SW480 (cell line): ENCODE data around the gene EOLA1.
A peak's percentile ranks its signal among the peaks of the same experiment; 100 is the strongest.
"Not testable (repeated sequence)": the region's sequence is repeated elsewhere in the genome, so short reads cannot be mapped to it uniquely, and the experiment has no call there.

Source experiments
- DNase-seq: peaks from one replicate; pipeline ENCODE4 v3.0.0-alpha.2; 2016; ENCODE audit warnings: low spot score

The EOLA1 gene

GRCh38 chrX:149545545-149546543 lies 5.0 kb downstream of the EOLA1 start:
- not testable (repeated sequence) for DNase-seq

DNA sequence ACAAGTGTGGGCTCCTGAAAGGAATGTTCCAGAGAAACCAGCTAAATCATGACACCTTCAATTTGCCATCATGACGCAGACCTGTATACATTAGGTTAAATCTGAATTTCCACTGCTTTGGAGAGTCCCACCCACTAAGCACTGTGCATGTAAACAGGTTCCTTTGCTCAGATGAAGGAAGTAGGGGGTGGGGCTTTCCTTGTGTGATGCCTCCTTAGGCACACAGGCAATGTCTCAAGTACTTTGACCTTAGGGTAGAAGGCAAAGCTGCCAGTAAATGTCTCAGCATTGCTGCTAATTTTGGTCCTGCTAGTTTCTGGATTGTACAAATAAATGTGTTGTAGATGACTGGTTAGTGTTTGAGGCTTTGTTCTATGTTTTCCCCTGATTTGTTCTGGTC lies 6.2 kb downstream of the EOLA1 start:
- not testable (repeated sequence) for DNase-seq

DNA sequence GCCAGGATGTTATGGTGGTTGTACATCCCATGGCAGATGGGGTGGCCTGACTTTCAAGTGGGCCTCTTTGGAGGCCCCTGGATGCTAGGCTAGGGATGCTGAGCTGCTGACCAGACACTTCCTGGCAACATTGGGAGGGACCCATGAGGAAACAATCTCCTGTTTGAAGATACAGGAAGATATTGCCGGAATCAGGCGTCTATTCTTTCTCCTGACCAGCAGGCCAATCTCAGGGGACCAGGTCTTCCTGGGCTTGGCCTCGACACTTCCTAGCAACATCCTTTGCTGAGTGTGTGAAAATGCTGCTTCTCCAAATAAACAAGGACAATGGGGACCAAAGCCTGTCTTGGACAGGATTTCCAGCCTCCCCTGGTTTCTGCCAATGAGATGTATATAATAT lies 7.0 kb downstream of the EOLA1 start:
- not testable (repeated sequence) for DNase-seq

DNA sequence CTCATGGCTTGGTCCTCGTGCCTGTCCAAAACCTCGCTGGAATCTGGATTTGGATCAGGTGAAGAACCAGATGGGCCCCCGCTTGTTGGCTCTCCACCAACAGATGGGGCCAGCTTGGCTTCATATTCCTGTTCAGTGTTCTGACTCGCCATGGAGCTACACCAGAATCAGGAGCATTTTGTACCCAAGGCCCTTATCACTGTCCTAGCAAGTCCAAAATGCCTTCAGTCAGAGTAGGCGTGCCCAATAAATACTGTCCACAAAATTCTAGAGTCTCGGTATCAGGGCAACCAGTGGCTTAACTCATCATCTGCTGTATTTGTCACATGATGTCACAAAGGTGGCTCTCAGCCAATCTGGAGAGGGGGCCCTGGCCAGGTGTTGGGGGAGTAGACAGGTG lies 8.9 kb downstream of the EOLA1 start, which contains the start of gene HSFX3:
Gene HSFX3 (minus strand): TSS at position 224 of the 400 bp plus-strand sequence. CDS start 72 bp downstream, at position 152.
- DNase-seq = not testable (repeated sequence)

DNA sequence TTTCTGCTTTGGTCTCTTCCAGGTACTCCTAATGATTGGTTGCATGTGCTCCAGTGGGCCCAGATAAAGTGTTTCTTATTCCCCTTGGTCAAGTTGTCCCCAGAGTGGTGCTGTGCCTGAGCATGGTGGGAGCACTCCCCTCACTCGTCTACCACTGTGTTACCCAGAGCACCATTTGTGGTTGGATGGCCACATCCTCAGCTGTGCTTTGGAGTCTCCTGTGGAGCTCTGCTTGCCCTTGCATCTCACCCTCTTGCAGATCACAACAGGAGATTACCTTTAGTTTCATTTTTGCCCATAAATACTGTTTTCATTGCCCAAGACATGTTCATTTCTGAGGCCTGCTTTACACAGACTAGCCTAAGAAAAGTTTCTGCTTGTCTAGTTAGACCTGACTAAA lies 9.6 kb downstream of the EOLA1 start:
- DNase-seq = not testable (repeated sequence)

DNA sequence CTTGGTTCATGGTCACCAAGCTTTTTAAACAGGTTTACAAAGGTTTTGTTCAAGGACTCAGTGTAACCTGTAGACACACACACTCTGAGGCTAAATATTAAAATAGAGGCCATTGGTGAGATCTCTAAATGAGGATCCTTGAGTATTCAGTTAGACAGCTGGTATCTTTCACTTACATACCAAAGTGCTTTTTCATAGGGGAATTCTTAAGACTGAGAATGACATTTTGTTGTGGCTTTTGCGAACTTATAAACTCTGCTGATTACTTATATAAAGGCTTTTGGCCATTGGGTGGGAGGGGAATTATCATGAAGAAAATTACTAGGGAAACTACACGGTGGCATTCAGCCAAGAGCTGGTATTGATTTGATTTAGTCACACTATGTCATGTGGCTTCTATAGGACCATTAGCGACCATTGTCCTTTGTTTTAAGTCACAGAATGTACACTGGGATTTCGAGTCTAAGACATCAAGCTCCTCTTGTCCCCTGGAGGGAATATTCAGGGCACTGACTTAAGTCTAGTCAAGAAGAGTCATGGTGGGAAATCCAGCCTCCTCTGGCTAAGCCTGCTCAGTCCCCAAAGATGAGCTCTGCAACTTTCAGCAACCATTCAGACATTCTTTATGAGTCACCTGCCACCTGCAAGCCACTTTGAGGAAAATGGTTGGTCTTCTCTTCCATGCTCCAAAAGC lies 10.6 kb downstream of the EOLA1 start:
- not testable (repeated sequence) for DNase-seq

GRCh38 chrX:149551939-149552248 lies 11.1 kb downstream of the EOLA1 start:
- not testable (repeated sequence) for DNase-seq

DNA sequence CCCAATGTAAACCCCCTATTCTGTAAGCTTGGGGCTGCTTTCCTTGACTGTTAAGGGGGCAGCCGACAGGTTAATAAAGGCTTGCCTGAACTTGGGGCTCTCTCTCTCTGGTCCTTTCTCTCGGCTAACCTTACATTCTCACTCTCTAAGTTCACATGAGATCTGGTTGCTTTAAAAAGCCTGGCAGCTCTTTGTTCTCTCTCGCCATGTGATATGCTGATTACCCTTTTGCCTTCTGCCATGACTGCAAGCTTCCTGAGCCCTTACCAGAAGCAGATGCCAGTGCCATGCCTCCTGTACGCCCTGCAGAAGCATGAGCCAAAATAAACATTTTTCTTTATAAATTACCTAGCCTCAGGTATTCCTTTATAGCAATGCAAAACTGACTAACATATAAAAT lies 14.4 kb downstream of the EOLA1 start:
- DNase-seq = not testable (repeated sequence)

DNA sequence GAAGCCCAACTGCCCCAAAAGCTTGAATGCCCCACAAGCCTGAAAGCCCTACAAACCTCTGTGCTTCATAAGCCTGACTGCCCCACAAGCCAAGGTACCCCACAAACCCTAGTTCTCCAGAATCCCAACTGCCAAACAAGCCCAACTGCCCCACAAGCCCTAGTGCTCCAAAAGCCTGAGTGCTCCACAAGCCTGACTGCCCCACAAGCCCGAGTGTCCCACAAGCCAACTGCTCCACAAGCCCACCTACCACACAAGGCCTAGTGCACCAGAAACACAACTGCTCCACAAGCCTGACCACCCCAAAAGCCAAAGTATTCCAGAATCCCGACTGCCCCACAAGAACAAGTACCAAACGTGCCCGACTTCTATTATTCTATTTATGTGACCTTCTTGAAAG lies 22.5 kb downstream of the EOLA1 start:
- no peak for DNase-seq

DNA sequence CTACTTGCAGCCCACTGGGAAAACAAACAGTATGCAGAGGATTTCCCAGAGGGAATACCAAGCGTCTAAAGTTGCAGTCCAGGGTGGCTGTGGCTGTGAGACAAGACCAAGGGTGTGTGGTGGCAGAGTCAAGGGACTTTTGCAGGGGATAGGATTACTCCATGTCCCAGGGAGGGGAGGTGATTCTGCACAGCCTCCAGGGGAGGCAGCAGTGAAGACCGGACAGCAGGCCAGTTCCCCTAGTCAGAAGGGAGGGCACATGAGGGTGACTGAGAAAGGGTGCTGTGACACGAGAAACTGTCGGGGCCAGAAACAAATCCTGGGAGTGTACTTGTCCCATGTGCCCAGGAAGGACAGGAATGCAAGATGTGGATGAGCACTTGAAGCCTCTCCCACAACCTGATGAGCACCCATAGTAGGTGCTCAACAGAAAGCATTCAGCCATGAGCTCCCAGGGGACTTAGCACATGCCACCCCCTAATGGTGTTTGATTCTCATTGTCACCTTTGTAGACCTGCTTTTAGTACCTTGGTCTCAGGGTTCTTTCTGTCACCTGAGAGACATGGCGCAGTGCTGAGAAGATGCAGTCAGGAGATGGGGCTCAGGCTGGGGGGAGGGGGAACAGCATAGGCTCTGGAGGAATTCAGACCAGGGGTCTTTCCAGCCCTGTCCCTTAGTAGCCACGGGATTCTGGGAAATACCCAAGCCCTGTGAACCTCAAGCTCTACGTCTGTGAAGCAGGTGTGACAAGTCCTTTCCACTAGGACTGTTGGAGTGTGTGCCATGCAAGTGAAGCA lies 27.0 kb downstream of the EOLA1 start:
- DNase-seq = no peak

DNA sequence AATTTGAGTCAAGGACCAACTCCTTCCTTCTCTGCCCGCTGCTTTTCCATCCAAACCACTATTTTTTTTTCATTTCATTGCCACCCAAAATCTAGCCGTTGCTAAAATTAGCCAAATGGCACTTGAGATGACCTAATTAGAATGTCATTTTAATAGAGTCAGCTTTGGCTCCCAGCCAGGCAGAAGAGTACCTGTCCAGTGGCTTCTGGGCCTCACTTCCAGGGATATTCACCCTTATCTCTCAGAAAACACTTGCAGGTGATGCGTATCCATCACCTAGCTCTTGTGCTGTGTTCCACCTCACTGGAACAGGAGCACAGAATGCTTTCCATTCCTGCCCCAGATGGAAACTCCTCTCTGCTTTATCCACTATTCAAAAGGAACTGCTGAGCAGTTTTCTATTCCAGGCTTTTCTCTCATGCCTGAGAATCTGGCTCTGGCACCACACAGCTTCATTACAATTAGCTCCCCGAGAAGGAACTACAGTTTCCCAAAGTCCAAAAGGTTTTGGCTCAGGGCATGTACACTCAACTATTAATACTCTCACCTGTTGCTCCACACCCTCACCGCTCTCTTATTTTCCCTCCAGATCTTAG lies 28.0 kb downstream of the EOLA1 start:
- no peak for DNase-seq

DNA sequence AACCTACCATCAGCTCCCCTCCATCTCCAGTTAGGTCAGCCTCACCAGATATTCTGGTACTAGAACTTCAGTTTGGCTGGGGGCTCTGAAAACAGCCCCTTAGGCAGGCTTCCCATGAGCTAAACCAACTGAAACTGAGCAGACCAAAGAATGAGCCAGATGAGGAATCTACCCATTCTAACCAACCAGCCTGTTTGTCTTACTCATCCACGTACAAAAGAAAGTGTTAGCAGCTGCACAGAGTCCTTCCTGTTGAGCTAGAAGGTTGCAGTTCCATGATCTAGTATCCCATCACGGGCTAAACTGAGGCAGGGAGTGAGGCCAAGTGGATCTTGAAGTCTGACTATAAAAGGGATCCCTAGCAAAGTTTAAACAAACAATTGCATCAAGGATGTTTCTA lies 29.0 kb downstream of the EOLA1 start:
- DNase-seq = no peak

DNA sequence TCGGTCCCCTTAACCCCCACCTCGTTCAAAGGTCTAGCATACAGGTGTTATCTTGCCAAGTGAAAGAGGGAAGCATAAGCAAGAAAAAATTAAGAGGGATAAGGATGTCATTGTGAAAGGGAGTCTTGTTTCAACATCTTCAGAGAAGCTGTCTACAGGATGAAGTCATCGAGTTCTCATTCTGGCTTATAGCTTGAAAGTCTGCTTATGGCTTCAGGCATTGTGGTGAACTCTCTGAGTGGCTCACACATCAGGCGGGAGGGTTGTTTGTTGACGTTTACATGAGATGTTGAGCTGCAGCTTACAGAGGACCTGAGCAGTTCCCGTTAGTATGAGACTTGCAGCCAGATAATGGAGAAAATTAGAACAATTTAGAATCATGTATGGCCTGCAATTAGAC lies 29.9 kb downstream of the EOLA1 start:
- DNase-seq = peak; percentile 0

DNA sequence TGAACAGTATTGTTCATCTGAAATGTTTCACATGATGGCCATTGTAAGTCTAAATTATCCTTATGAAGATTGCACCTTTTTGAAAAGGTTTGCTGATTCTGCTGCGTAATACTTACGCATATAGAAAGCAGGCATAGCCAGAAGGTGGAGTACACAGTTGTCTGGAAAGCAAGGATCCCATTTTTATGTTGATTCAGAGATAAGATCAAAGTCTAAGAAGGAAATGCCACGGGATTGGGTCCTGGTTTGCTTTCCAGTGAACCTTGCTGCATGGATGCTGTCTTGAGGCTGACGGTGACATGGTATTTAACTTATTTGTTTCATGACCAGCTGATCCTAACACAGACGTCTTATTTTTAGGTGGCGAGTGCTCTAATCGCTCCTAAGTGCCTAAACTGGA lies 31.0 kb downstream of the EOLA1 start:
- no peak for DNase-seq

- DNase-seq = no peak
Measured at GRCh38 chrX:149572743-149573142, 31.9 kb downstream of the EOLA1 start.

DNA sequence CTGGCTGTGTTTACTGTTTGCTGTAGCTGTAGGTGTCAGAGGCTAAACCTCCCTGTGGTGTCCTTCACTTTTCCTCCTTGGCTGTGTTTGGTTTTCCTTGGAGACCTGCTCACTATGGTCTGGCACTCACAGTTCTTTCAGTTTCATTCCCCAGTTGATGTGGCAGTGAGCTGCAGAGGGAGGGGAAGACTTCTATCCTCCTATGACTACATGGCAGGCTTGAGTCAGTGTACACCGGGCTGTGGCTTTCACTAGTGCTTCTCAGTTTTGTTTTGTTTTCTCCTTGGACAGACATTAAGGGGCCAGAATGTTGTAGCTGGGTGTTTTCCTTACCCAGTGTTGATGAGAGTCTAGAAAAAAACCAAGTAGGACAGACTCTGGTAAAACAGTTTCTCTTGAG lies 32.6 kb downstream of the EOLA1 start:
- not testable (repeated sequence) for DNase-seq

DNA sequence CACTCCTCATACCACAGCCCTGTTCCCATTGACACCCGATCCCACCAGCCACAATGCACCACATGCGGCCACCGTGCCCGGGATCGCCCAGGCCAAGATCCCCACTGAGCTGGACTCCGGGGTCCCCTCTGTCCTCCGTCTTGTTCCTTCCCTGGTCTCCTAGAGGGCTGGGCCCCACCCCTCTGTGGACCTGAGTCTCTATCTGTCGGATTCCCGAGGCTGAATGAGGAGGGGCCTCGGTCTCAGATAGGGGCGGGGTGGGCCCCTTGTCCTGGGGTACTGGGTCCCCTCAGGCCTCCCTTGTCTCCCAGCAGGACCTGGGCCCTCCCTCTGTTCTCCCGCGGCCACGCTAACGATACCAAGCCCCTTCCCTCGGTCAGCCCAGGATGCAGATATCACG lies 44.8 kb downstream of the EOLA1 start:
- DNase-seq = not testable (repeated sequence)

GRCh38 chrX:149587359-149587758 lies 46.5 kb downstream of the EOLA1 start, which contains the start of gene MAGEA9B:
MAGEA9B (minus strand) TSS chrX:149587459; CDS start chrX:149583179, 4,280 bp downstream.
- not testable (repeated sequence) for DNase-seq

DNA sequence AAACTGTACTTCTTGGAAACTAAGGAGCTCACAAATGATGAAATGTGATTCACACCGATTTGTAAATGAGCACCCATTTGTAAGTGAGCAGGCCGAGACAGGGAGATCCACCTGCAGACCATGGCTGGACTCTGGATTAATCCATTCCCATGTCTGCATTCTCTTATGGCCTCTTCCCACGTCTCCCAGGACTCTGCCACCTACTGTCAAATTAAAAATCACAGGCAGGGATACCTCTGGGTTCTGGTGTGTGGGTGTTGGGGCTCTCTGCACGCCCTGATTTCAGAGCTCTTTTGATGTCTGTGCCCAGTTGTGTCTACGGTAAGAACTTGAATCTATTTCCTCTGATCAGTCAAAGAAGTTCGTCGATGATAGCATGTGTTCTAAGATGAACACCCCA lies 50.2 kb downstream of the EOLA1 start:
- not testable (repeated sequence) for DNase-seq

DNA sequence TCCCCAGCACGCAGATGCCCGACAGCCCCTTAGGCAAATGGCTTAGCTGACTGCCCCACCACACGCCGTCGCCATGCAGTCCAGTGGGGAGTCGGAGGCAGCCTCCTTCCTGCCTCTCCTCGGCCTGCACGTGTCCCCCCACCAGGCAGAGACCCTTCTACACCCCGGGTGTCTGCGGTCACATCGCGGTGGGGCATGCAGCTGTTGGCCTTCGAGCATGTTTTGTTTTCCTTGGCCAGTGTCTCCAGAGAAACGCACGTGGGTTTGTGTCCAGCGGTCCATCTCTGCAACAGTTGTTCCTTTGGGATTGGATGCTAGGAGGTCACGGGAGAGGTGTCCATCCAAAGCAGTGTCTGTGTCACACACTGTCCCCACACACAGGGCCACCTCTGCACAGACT lies 54.4 kb downstream of the EOLA1 start, which contains the start of gene HSFX2:
Gene HSFX2 (minus strand): TSS at position 101 of the 400 bp plus-strand sequence. CDS start 614 bp downstream, outside the sequence.
- not testable (repeated sequence) for DNase-seq

- not testable (repeated sequence) for DNase-seq
Measured at GRCh38 chrX:149595943-149596342, 55.1 kb downstream of the EOLA1 start.
